IMR-90 (cell line): ENCODE results near the gene DCC. TPM values are rescaled to one million over a fixed set of nuclear protein-coding genes. Genes with fewer than 3 reads are reported as not detected.

Source experiments
- ATAC-seq: fragments of 200-7000 bp; cut with Tn5 transposase; 2 replicates; pipeline ENCODE4 v1.9.1; 2020; ENCODE audit warnings: low read depth, mild to moderate bottlenecking, moderate library complexity
- BruUV-seq: library from RNA; stranded (reverse); fragments of 400-500 nt; replicated peaks from 2 replicates; lab custom pipeline; 2021; lab: Mats Ljungman, UMichigan
- CTCF ChIA-PET: fragments of 300-600 bp; formaldehyde crosslinking; extraction: SDS; loops from one replicate; lab custom pipeline; 2021; ENCODE audit warnings: antibody characterized with exemption; lab: Yijun Ruan, JAX
- POLR2A ChIA-PET: fragments of 300-600 bp; sonication (Branson Sonifier 250); formaldehyde crosslinking; loops from one replicate; lab custom pipeline; 2022; ENCODE audit warnings: antibody characterized with exemption; ENCODE audit not compliant: unreplicated experiment; lab: Charles Lee
- DNase-seq: peaks from one replicate; pipeline ENCODE4 v3.0.0; 2013
- H2AFZ ChIP-seq: replicated peaks from 2 replicates; pipeline ENCODE3; 2013; ENCODE audit warnings: low read length, mild to moderate bottlenecking; ENCODE audit not compliant: poor library complexity
- H2AK5ac ChIP-seq: 2 replicates; pipeline ENCODE4 v1.6.1; 2013; ENCODE audit warnings: low read depth, low read length, inconsistent platforms
- H2AK9ac ChIP-seq: replicated peaks from 2 replicates; pipeline ENCODE3; 2013; ENCODE audit warnings: mild to moderate bottlenecking, low read depth, low read length, moderate library complexity; ENCODE audit not compliant: poor library complexity
- H2BK120ac ChIP-seq: 2 replicates; pipeline ENCODE4 v1.6.1; 2013; ENCODE audit warnings: low read depth, low read length, inconsistent platforms
- H2BK15ac ChIP-seq: 3 replicates; pipeline ENCODE4 v1.6.1; 2013; ENCODE audit warnings: low read depth, low read length, inconsistent platforms
- H2BK20ac ChIP-seq: 2 replicates; pipeline ENCODE4 v1.6.1; 2013; ENCODE audit warnings: low read depth, mild to moderate bottlenecking, inconsistent platforms, low read length, moderate library complexity
- H2BK5ac ChIP-seq: 2 replicates; pipeline ENCODE4 v1.6.1; 2013; ENCODE audit warnings: mild to moderate bottlenecking, low read depth, low read length, inconsistent platforms; ENCODE audit not compliant: poor library complexity, severe bottlenecking
- H3K14ac ChIP-seq: replicated peaks from 2 replicates; pipeline ENCODE4 v1.6.1; 2013; ENCODE audit warnings: low read depth, low read length, inconsistent platforms
- H3K18ac ChIP-seq: 2 replicates; pipeline ENCODE4 v1.6.1; 2013; ENCODE audit warnings: low read depth, low read length, control low read depth
- H3K23ac ChIP-seq: 2 replicates; pipeline ENCODE4 v1.6.1; 2013; ENCODE audit warnings: low read depth, low read length, inconsistent platforms
- H3K27ac ChIP-seq: 2 replicates; pipeline ENCODE4 v1.5.1; 2013; ENCODE audit warnings: mild to moderate bottlenecking, control low read depth, low read length; ENCODE audit not compliant: insufficient read depth
- H3K27me3 ChIP-seq: 2 replicates; pipeline ENCODE4 v1.6.1; 2013; ENCODE audit warnings: low read length; ENCODE audit not compliant: control insufficient read depth, insufficient read depth
- H3K36me3 ChIP-seq: 2 replicates; pipeline ENCODE4 v1.6.1; 2013; ENCODE audit warnings: low read length, mixed read lengths; ENCODE audit not compliant: control insufficient read depth, insufficient read depth
- H3K4ac ChIP-seq: 2 replicates; pipeline ENCODE4 v1.6.1; 2013; ENCODE audit warnings: low read depth, low read length, inconsistent platforms
- H3K4me1 ChIP-seq: 2 replicates; pipeline ENCODE4 v1.6.1; 2013; ENCODE audit warnings: low read length, mixed read lengths; ENCODE audit not compliant: control insufficient read depth, insufficient read depth
- H3K4me2 ChIP-seq: 2 replicates; pipeline ENCODE4 v1.6.1; 2013; ENCODE audit warnings: low read depth, mild to moderate bottlenecking, control low read depth, low read length, moderate library complexity
- H3K4me3 ChIP-seq: 2 replicates; pipeline ENCODE4 v1.5.1; 2013; ENCODE audit warnings: low read depth, mild to moderate bottlenecking, control low read depth, low read length, moderate library complexity; ENCODE audit not compliant: insufficient read depth
- H3K56ac ChIP-seq: 2 replicates; pipeline ENCODE4 v1.6.1; 2013; ENCODE audit warnings: low read length, inconsistent platforms; ENCODE audit not compliant: insufficient read depth; ENCODE audit errors: extremely low read depth
- H3K79me1 ChIP-seq, 2 experiments: 2 replicates each; pipeline ENCODE4 v1.6.1; 2013; ENCODE audit warnings: low read length in 2 of 2, inconsistent platforms in 1 of 2, low read depth in 1 of 2
- H3K9ac ChIP-seq: 2 replicates; pipeline ENCODE4 v1.6.1; 2013; ENCODE audit warnings: low read depth, low read length, control low read depth
- H3K9me1 ChIP-seq: 2 replicates; pipeline ENCODE4 v1.6.1; 2013; ENCODE audit warnings: low read length, inconsistent platforms; ENCODE audit not compliant: insufficient read depth
- H3K9me3 ChIP-seq: 2 replicates; pipeline ENCODE4 v1.6.1; 2013; ENCODE audit warnings: low read length; ENCODE audit not compliant: control insufficient read depth, insufficient read depth
- H4K20me1 ChIP-seq: 2 replicates; pipeline ENCODE4 v1.6.1; 2013; ENCODE audit warnings: low read length, inconsistent platforms; ENCODE audit not compliant: insufficient read depth
- H4K5ac ChIP-seq: 2 replicates; pipeline ENCODE4 v1.6.1; 2013; ENCODE audit warnings: mild to moderate bottlenecking, low read depth, low read length, control low read depth
- H4K8ac ChIP-seq, 2 experiments: 2 replicates each; pipeline ENCODE4 v1.6.1; 2013; ENCODE audit warnings: low read depth in 2 of 2, low read length in 2 of 2, control low read depth in 1 of 2, inconsistent platforms in 1 of 2
- H4K91ac ChIP-seq: 2 replicates; pipeline ENCODE4 v1.6.1; 2013; ENCODE audit warnings: low read depth, low read length, inconsistent platforms; ENCODE audit not compliant: insufficient read depth
- BHLHE40 ChIP-seq: fragments of 150-350 bp; IDR thresholded peaks from 2 replicates; pipeline ENCODE4 v1.6.1; 2016; ENCODE audit warnings: mild to moderate bottlenecking, low read depth, low read length
- CEBPB ChIP-seq: IDR thresholded peaks from 2 replicates; pipeline ENCODE4 v1.6.1; 2012; ENCODE audit warnings: low read depth, low read length, improper control_type of control experiment
- CHD1 ChIP-seq: IDR thresholded peaks from 2 replicates; pipeline ENCODE4 v1.6.1; 2012; ENCODE audit warnings: low read depth, low read length, improper control_type of control experiment
- CTCF ChIP-seq: conservative IDR thresholded peaks from 2 replicates; pipeline ENCODE4 v1.5.1; 2012; ENCODE audit warnings: mild to moderate bottlenecking, low read depth, low read length, improper control_type of control experiment
- ELK1 ChIP-seq: fragments of 150-350 bp; IDR thresholded peaks from 2 replicates; pipeline ENCODE4 v1.6.1; 2016; ENCODE audit warnings: low read depth, mild to moderate bottlenecking, low read length, moderate library complexity, borderline replicate concordance
- FOS ChIP-seq: fragments of 150-350 bp; IDR thresholded peaks from 2 replicates; pipeline ENCODE4 v1.6.1; 2016; ENCODE audit warnings: low read depth, low read length
- MAFK ChIP-seq: IDR thresholded peaks from 2 replicates; pipeline ENCODE4 v1.6.1; 2012; ENCODE audit warnings: low read depth, low read length, improper control_type of control experiment
- MAZ ChIP-seq: IDR thresholded peaks from 2 replicates; pipeline ENCODE4 v1.6.1; 2012; ENCODE audit warnings: low read depth, mild to moderate bottlenecking, low read length, improper control_type of control experiment, moderate library complexity, borderline replicate concordance
- MXI1 ChIP-seq: IDR thresholded peaks from 2 replicates; pipeline ENCODE4 v1.6.1; 2012; ENCODE audit warnings: low read depth, mild to moderate bottlenecking, low read length, moderate library complexity, borderline replicate concordance
- NFE2L2 ChIP-seq: fragments of 150-350 bp; IDR thresholded peaks from 2 replicates; pipeline ENCODE4 v1.6.1; 2016; ENCODE audit warnings: low read depth, mild to moderate bottlenecking, low read length
- POLR2A ChIP-seq: IDR thresholded peaks from 2 replicates; pipeline ENCODE4 v1.6.1; 2012; ENCODE audit warnings: mild to moderate bottlenecking, low read depth, low read length
- RAD21 ChIP-seq: IDR thresholded peaks from 2 replicates; pipeline ENCODE4 v1.6.1; 2012; ENCODE audit warnings: low read length, improper control_type of control experiment
- RCOR1 ChIP-seq: IDR thresholded peaks from 2 replicates; pipeline ENCODE4 v1.6.1; 2012; ENCODE audit warnings: mild to moderate bottlenecking, low read length, improper control_type of control experiment; ENCODE audit not compliant: insufficient replicate concordance
- RFX5 ChIP-seq: IDR thresholded peaks from 2 replicates; pipeline ENCODE4 v1.8.0; 2012; ENCODE audit warnings: low read depth, mild to moderate bottlenecking, low read length, moderate library complexity
- SMC3 ChIP-seq: fragments of 150-350 bp; IDR thresholded peaks from 2 replicates; pipeline ENCODE4 v1.6.1; 2016; ENCODE audit warnings: low read depth, mild to moderate bottlenecking, antibody characterized with exemption, low read length, moderate library complexity
- USF2 ChIP-seq: fragments of 150-350 bp; IDR thresholded peaks from 2 replicates; pipeline ENCODE4 v1.6.1; 2017; ENCODE audit warnings: mild to moderate bottlenecking, antibody characterized with exemption, low read length, low read depth
- WGBS, 2 experiments: methylation state at CpG; one replicate each; pipeline versions ENCODE4 v1.1.5 to v1.1.7; 2013; ENCODE audit warnings: missing lambda C conversion rate in 2 of 2; ENCODE audit not compliant: insufficient read length in 1 of 2; ENCODE audit errors: extremely low coverage in 2 of 2; 5-methylcytosine and 5-hydroxymethylcytosine counted together
- dilution Hi-C: fragments of 300-500 bp; cut with HindIII; formaldehyde crosslinking; loops from one replicate; pipeline ENCODE4 v1.14.3; 2018; ENCODE audit warnings: low sequenced_read_pairs; ENCODE audit not compliant: unreplicated experiment
- in situ Hi-C: fragments of 300-500 bp; cut with MboI; formaldehyde crosslinking; loops from 3 replicates; pipeline ENCODE4 v1.14.3; 2019; ENCODE audit warnings: low sequenced_read_pairs, inconsistent platforms, mixed read lengths
- intact Hi-C: fragments of 100-400 bp; cut with micrococcal nuclease; formaldehyde crosslinking; loops from 2 replicates; pipeline ENCODE4 v1.10.0; 2022
- polyA plus RNA-seq, 3 experiments: library from polyadenylated mRNA; depleted of rRNA; stranded (reverse); fragments of >200 nt; gene quantifications; 2 replicates each; pipeline ENCODE4 v1.2.3, GENCODE V29; 2012; ENCODE audit warnings: low replicate concordance in 1 of 3
- total RNA-seq: library from RNA; depleted of rRNA; stranded (reverse); fragments of >200 nt; gene quantifications from 2 replicates; pipeline ENCODE4 v1.2.3, GENCODE V29; 2012

DCC gene
- total and polyA plus RNA-seq, 2 of the 4 experiments (the other 2 are of a cell fraction): 0.31 to 0.54 TPM

DNA sequence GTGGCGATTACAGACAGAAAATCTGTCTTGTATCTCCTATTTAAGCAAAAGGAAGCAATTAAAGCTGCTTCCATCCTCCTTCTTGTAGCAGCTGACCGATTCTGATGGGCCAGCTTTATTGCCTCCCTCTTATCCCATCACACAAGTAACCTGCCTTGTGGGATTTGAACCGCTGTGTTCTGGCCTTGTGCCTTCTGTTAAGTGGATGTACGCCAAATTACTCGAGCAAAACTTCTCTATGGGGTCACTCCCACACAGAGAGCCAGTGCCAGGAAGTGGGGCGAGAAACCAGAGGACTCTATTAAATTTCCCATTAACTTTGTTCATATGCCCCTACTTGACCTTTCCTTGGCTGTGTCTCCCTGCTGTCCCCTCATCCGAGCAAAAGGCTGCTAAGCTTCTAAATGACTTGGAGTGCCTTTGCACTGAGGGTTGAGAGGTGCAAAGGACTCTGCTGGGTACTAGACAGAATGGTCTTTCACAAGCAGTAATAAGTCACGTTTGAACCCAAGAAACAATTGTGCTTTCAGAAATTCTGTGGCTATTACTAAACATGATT, 1212.0 kb downstream of the DCC start:
- Histone ChIP-seq H3K56ac (no peak overlapping the region), H3K4me1 (no peaks in the 10 kb centered on the region), H3K14ac (no peak overlapping the region), H2AK9ac (no peak overlapping the region), H3K4ac (no peak overlapping the region), H2BK20ac (no peak overlapping the region), H3K4me3 (no peak overlapping the region), H3K79me1 (no peaks in the 10 kb centered on the region), H3K23ac (no peak overlapping the region), H3K9me1 (no peaks in the 10 kb centered on the region), H3K27ac (no peak overlapping the region), H4K5ac (no peak overlapping the region), H4K8ac (no peak overlapping the region), H2AFZ (no peak overlapping the region), H3K4me2 (no peak overlapping the region), H2BK5ac (no peak overlapping the region), H3K36me3 (no peaks in the 10 kb centered on the region), H3K9ac (no peak overlapping the region), H3K18ac (no peak overlapping the region), H2BK15ac (no peak overlapping the region), H4K20me1 (no peaks in the 10 kb centered on the region), H3K27me3 (no peaks in the 10 kb centered on the region), H2AK5ac (no peak overlapping the region), H2BK120ac (no peak overlapping the region), H3K9me3 (peaks cover 6% of the 10 kb centered on the region; the same call in 1 of the 2 replicates), H4K91ac (no peak overlapping the region)
- ATAC-seq (no peak), DNase-seq (no peak)
- no CpG with 5 or more reads among the region's 8 CpGs for WGBS, 2 experiments
- ChIA-PET POLR2A (no interaction called here), CTCF (no interaction called here)
- BruUV-seq: no TSS peak
- in situ Hi-C loops (no loop called here), dilution Hi-C loops (no loop called here), intact Hi-C loops (no loop called here)
- no peak for TF ChIP-seq POLR2A
- TF ChIP-seq CEBPB: no peak
- no peak for TF ChIP-seq RCOR1
- TF ChIP-seq USF2: no peak
- no peak for TF ChIP-seq CHD1
- TF ChIP-seq FOS: no peak
- no peak for TF ChIP-seq BHLHE40
- no peak for TF ChIP-seq MAFK
- no peak for TF ChIP-seq RAD21
- no peak for TF ChIP-seq NFE2L2
- no peak for TF ChIP-seq MAZ
- no peak for TF ChIP-seq SMC3
- no peak for TF ChIP-seq MXI1
- no peak for TF ChIP-seq RFX5
- TF ChIP-seq CTCF: no peak
- TF ChIP-seq ELK1: no peak
